GM12878 (cell line): ENCODE measurements around the gene CRYAB. TPM values are rescaled to one million over a fixed set of nuclear protein-coding genes. Genes with fewer than 3 reads are reported as not detected.

Source experiments
- ATAC-seq: fragments of 200-7000 bp; cut with Tn5 transposase; 3 replicates; pipeline ENCODE4 v1.9.1; 2020; ENCODE audit warnings: mild to moderate bottlenecking, moderate library complexity
- BruUV-seq: library from RNA; stranded (reverse); fragments of 400-500 nt; replicated peaks from 2 replicates; lab custom pipeline; 2021; lab: Mats Ljungman, UMichigan
- CTCF ChIA-PET: fragments of 300-600 bp; sonication (Branson Sonifier 250); formaldehyde crosslinking; extraction: SDS; loops from one replicate; lab custom pipeline; 2021; ENCODE audit warnings: inconsistent platforms; lab: Yijun Ruan, JAX
- POLR2A ChIA-PET: fragments of 350-600 bp; formaldehyde crosslinking; extraction: SDS; loops from one replicate; lab custom pipeline; 2021; ENCODE audit warnings: inconsistent platforms; lab: Charles Lee
- RAD21 ChIA-PET: fragments of 300-600 bp; sonication (Branson Sonifier 250); formaldehyde crosslinking; loops from one replicate; lab custom pipeline; 2023; ENCODE audit warnings: antibody characterized with exemption; ENCODE audit not compliant: unreplicated experiment; lab: Charles Lee
- SMC1A ChIA-PET: fragments of 300-600 bp; sonication (Branson Sonifier 250); formaldehyde crosslinking; loops from one replicate; lab custom pipeline; 2023; ENCODE audit not compliant: unreplicated experiment, uncharacterized antibody; lab: Charles Lee
- DNase-seq: peaks from one replicate; pipeline ENCODE4 v3.0.0-alpha.2; 2011; ENCODE audit warnings: low read depth, low spot score
- FAIRE-seq: peaks from 3 replicates; lab custom pipeline; 2011; peaks lifted over from hg19 to GRCh38; lab: Jason Lieb, UNC
- H2AFZ ChIP-seq: 2 replicates; pipeline ENCODE4 v1.6.0; 2011; ENCODE audit warnings: low read depth, low read length, control low read depth; ENCODE audit not compliant: control insufficient read depth
- H3K27ac ChIP-seq: 2 replicates; pipeline ENCODE4 v1.5.1; 2011; ENCODE audit warnings: control low read depth; ENCODE audit not compliant: control insufficient read depth, insufficient read depth
- H3K27me3 ChIP-seq, 2 experiments: replicated peaks in 1 of 2; 2 replicates each; pipeline versions ENCODE4 v1.6.0 to v1.6.1; 2011; ENCODE audit warnings: low read length in 1 of 2; ENCODE audit not compliant: control insufficient read depth in 2 of 2, insufficient read depth in 2 of 2
- H3K36me3 ChIP-seq, 2 experiments: 2 replicates each; pipeline ENCODE4 v1.5.1; 2011; ENCODE audit warnings: low read length in 1 of 2; ENCODE audit not compliant: control insufficient read depth in 2 of 2, insufficient read depth in 2 of 2
- H3K4me1 ChIP-seq: 2 replicates; pipeline ENCODE4 v1.6.1; 2011; ENCODE audit warnings: mild to moderate bottlenecking, low read length, moderate library complexity, mixed read lengths; ENCODE audit not compliant: control insufficient read depth, insufficient read depth
- H3K4me2 ChIP-seq: 2 replicates; pipeline ENCODE4 v1.6.0; 2011; ENCODE audit warnings: control low read depth; ENCODE audit not compliant: control insufficient read depth, insufficient read depth
- H3K4me3 ChIP-seq: fragments of 200-600 bp; sonication (generic); 2 replicates; pipeline ENCODE4 v1.5.1; 2016
- H3K79me2 ChIP-seq: 2 replicates; pipeline ENCODE4 v1.6.0; 2011; ENCODE audit warnings: low read length; ENCODE audit not compliant: control insufficient read depth, insufficient read depth
- H3K9ac ChIP-seq: 2 replicates; pipeline ENCODE4 v1.8.0; 2011; ENCODE audit warnings: low read length, control low read depth, mixed read lengths; ENCODE audit not compliant: control insufficient read depth, insufficient read depth
- H3K9me3 ChIP-seq: replicated peaks from 3 replicates; pipeline ENCODE4 v1.5.1; 2011; ENCODE audit warnings: mild to moderate bottlenecking, low read length; ENCODE audit not compliant: control insufficient read depth, insufficient read depth
- H4K20me1 ChIP-seq: 2 replicates; pipeline ENCODE4 v1.6.0; 2011; ENCODE audit not compliant: control insufficient read depth, insufficient read depth
- BMI1 ChIP-seq: fragments of 450-650 bp; IDR thresholded peaks from 2 replicates; pipeline ENCODE4 v1.6.1; 2016; ENCODE audit warnings: mild to moderate bottlenecking, moderate library complexity, borderline replicate concordance
- ELK1 ChIP-seq: IDR thresholded peaks from 2 replicates; pipeline ENCODE4 v1.6.1; 2012; ENCODE audit warnings: low read depth, low read length, improper control_type of control experiment
- FOXM1 ChIP-seq: IDR thresholded peaks from 2 replicates; pipeline ENCODE4 v1.6.1; 2012; ENCODE audit warnings: low read depth, mild to moderate bottlenecking, inconsistent platforms, low read length, moderate library complexity
- HCFC1 ChIP-seq: fragments of 150-350 bp; IDR thresholded peaks from 2 replicates; pipeline ENCODE4 v1.6.1; 2014; ENCODE audit warnings: low read length
- HDAC6 ChIP-seq: fragments of 200-600 bp; sonication (generic); IDR thresholded peaks from one replicate; pipeline ENCODE4 v1.8.0; 2017; ENCODE audit warnings: antibody characterized with exemption; ENCODE audit not compliant: unreplicated experiment
- HSF1 ChIP-seq: fragments of 150-350 bp; IDR thresholded peaks from 2 replicates; pipeline ENCODE4 v1.6.1; 2014; ENCODE audit warnings: mild to moderate bottlenecking, low read depth, low read length
- LARP7 ChIP-seq: fragments of 450-650 bp; IDR thresholded peaks from 2 replicates; pipeline ENCODE4 v1.6.1; 2017; ENCODE audit warnings: mild to moderate bottlenecking
- NKRF ChIP-seq: fragments of 450-650 bp; conservative IDR thresholded peaks from 2 replicates; pipeline ENCODE4 v1.6.1; 2017; ENCODE audit warnings: mild to moderate bottlenecking, moderate library complexity
- PAX8 ChIP-seq: fragments of 450-650 bp; IDR thresholded peaks from 2 replicates; pipeline ENCODE4 v1.6.1; 2017; ENCODE audit warnings: mild to moderate bottlenecking, moderate library complexity
- POLR2A ChIP-seq: IDR thresholded peaks from 2 replicates; pipeline ENCODE4 v1.6.1; 2011; ENCODE audit warnings: low read depth, mild to moderate bottlenecking, low read length
- SIX5 ChIP-seq: IDR thresholded peaks from 2 replicates; pipeline ENCODE4 v1.6.1; 2011; ENCODE audit warnings: mild to moderate bottlenecking, low read depth, low read length, moderate library complexity; ENCODE audit not compliant: severe bottlenecking
- SMARCA5 ChIP-seq: fragments of 450-650 bp; IDR thresholded peaks from 2 replicates; pipeline ENCODE4 v1.6.1; 2017; ENCODE audit warnings: mild to moderate bottlenecking
- SREBF1 ChIP-seq: IDR thresholded peaks from 2 replicates; pipeline ENCODE4 v1.6.1; 2012; ENCODE audit warnings: mild to moderate bottlenecking, low read length
- SREBF2 ChIP-seq: IDR thresholded peaks from 2 replicates; pipeline ENCODE4 v1.6.1; 2012; ENCODE audit warnings: mild to moderate bottlenecking, low read length
- STAT3 ChIP-seq: IDR thresholded peaks from 2 replicates; pipeline ENCODE4 v1.6.1; 2011; ENCODE audit warnings: low read depth, low read length, improper control_type of control experiment
- ZNF274 ChIP-seq: IDR thresholded peaks from one replicate; pipeline ENCODE4 v1.8.0; 2011; ENCODE audit not compliant: insufficient read length, insufficient read depth
- WGBS: methylation state at CpG from one replicate; pipeline ENCODE4 v1.1.6; 2016; ENCODE audit warnings: low lambda C conversion rate; ENCODE audit not compliant: insufficient replicate concordance, insufficient coverage; ENCODE audit errors: missing lambda C conversion rate; 5-methylcytosine and 5-hydroxymethylcytosine counted together
- in situ Hi-C: fragments of 300-500 bp; cut with MboI; formaldehyde crosslinking; loops from 9 replicates; pipeline ENCODE4 v1.14.3; 2018; ENCODE audit warnings: mixed read lengths
- intact Hi-C: fragments of 100-400 bp; cut with micrococcal nuclease; formaldehyde crosslinking; loops from one replicate; pipeline ENCODE4 v1.14.2; 2022; ENCODE audit not compliant: unreplicated experiment
- polyA plus RNA-seq, 11 experiments: library from polyadenylated mRNA; depleted of rRNA in 4 of 11; unstranded in 6 of 11; stranded (reverse) in 5 of 11; fragments of >200 nt; fragmentation: Nextera tagmentation in 4 of 11; fragmentation: Illumina TruSeq in 1 of 11; extraction: Ambion mirVana in 4 of 11; extraction: Trizol in 1 of 11; gene quantifications; 1 replicate in 1 of 11; 2 replicates in 10 of 11; pipeline versions ENCODE4 v1.2.1 to v1.2.3, GENCODE V29; 2011 to 2016; ENCODE audit warnings: inconsistent platforms in 2 of 11, missing spikeins in 2 of 11, low read depth in 1 of 11
- total RNA-seq, 4 experiments: library from RNA; depleted of rRNA in 3 of 4; stranded (reverse); fragments of >200 nt in 3 of 4; fragmentation: Illumina TruSeq in 1 of 4; extraction: Trizol in 1 of 4; gene quantifications; 2 replicates each; pipeline versions ENCODE4 v1.2.1 to v1.2.3, GENCODE V29; 2013 to 2021
- TF ChIP-seq, protein P1 (sequence below): fragments of 450-650 bp; IDR thresholded peaks from 2 replicates; pipeline ENCODE4 v1.6.1; 2017; ENCODE audit warnings: borderline replicate concordance

The CRYAB gene
- total and polyA plus RNA-seq, 10 of the 15 experiments (the other 5 are each of a cell fraction or from before 2014, with no cell fraction given), result 0.72 to 1.0 TPM; not detected in 8

GRCh38 chr11:111913997-111914396 is 2.4 kb upstream of the CRYAB start (continued):
- TF ChIP-seq PAX8, result no peak
- no peak for TF ChIP-seq HCFC1
- TF ChIP-seq, protein P1, sequence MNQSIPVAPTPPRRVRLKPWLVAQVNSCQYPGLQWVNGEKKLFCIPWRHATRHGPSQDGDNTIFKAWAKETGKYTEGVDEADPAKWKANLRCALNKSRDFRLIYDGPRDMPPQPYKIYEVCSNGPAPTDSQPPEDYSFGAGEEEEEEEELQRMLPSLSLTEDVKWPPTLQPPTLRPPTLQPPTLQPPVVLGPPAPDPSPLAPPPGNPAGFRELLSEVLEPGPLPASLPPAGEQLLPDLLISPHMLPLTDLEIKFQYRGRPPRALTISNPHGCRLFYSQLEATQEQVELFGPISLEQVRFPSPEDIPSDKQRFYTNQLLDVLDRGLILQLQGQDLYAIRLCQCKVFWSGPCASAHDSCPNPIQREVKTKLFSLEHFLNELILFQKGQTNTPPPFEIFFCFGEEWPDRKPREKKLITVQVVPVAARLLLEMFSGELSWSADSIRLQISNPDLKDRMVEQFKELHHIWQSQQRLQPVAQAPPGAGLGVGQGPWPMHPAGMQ, result no peak
- no peak for TF ChIP-seq SREBF1
- no peak for TF ChIP-seq HDAC6
- TF ChIP-seq SIX5, result no peak

DNA sequence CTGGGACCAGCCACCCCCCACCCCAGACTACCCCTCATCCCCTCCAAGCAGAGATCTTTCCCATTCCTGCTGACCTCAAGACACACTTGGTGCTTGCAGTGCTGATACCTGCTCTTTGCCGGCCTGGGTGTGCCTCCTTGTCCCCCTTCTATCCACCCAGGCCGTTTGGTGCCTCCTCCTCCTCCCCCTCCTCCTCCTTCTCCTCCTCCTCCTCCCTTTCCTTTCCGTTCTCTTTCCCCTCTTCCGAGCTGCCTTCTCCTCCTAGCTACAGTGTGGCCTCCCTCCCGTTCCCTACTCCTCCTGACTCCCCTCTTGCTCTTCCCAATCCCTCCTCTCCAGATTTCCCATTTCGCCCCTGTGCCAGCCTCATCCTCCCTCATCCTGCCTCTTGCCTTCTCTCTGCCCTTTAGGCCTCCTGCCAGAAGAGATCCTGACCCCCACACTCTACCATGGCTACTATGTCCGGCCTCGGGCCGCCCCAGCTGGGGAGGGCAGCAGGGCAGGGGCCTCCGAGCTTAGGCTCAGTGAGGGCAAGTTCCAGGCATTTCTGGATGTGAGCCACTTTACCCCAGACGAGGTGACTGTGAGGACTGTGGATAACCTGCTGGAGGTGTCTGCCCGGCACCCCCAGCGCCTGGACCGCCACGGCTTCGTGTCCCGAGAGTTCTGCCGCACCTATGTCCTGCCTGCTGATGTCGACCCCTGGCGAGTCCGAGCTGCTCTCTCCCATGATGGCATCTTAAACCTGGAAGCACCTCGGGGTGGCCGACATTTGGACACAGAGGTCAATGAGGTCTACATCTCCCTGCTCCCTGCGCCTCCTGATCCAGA is 1.7 kb upstream of the CRYAB start:
- in situ Hi-C loops (no loop called here), intact Hi-C loops (no loop called here)
- no peaks in the 10 kb centered on the region for H3K9me3 ChIP-seq
- RAD21 ChIA-PET, result no interaction called here
- no peak overlapping the region for H3K9ac ChIP-seq
- 37% methylated on average over 24 of the region's 24 CpGs for WGBS
- ATAC-seq (no peak), DNase-seq (no peak), FAIRE-seq (no peak)
- no peaks in the 10 kb centered on the region; a peak in 2 of 4 replicates for H3K27me3 ChIP-seq
- H3K4me1 ChIP-seq, result no peaks in the 10 kb centered on the region
- CTCF ChIA-PET, result interaction anchor here (0.6 kb wide), 2 partner anchors 17 to 28 kb away, joined by 3 read pairs; no protein-coding TSS in a partner anchor
- BruUV-seq, result no TSS peak
- H3K36me3 ChIP-seq, result no peaks in the 10 kb centered on the region
- no peak overlapping the region for H3K27ac ChIP-seq
- no peaks in the 10 kb centered on the region for H4K20me1 ChIP-seq
- no peak overlapping the region for H3K4me2 ChIP-seq
- H2AFZ ChIP-seq, result no peak overlapping the region
- SMC1A ChIA-PET, result interaction anchor here (1.5 kb wide), 1 partner anchor 19 kb away, joined by 3 read pairs; no protein-coding TSS in a partner anchor
- no peak overlapping the region for H3K4me3 ChIP-seq
- POLR2A ChIA-PET, result interaction anchor here (0.6 kb wide), 1 partner anchor 16 kb away, joined by 3 read pairs; no protein-coding TSS in a partner anchor
- H3K79me2 ChIP-seq, result no peaks in the 10 kb centered on the region
- no peak for TF ChIP-seq SREBF2
- no peak for TF ChIP-seq FOXM1
- TF ChIP-seq SMARCA5, result no peak
- no peak for TF ChIP-seq STAT3
- no peak for TF ChIP-seq SIX5
- TF ChIP-seq POLR2A, result no peak
- TF ChIP-seq HSF1, result no peak
- no peak for TF ChIP-seq BMI1
- no peak for TF ChIP-seq ZNF274
- TF ChIP-seq NKRF, result no peak
- no peak for TF ChIP-seq ELK1
- TF ChIP-seq LARP7, result no peak
